H9 (cell line): ENCODE results near the gene UGT2A1. TPM values are rescaled to one million over a fixed set of nuclear protein-coding genes. Genes with fewer than 3 reads are reported as not detected.

ENCODE experiments used
- DNase-seq: peaks from one replicate; pipeline ENCODE4 v3.0.0-alpha.2; 2017
- H2AFZ ChIP-seq: one replicate; pipeline ENCODE4 v1.6.1; 2013; ENCODE audit warnings: mild to moderate bottlenecking, low read length, control low read depth, moderate library complexity
- H2AK5ac ChIP-seq: 2 replicates; pipeline ENCODE4 v1.6.1; 2013; ENCODE audit warnings: low read length, control low read depth, mixed read lengths; ENCODE audit not compliant: insufficient read length
- H2BK120ac ChIP-seq: one replicate; pipeline ENCODE4 v1.6.1; 2013; ENCODE audit warnings: low read depth, mild to moderate bottlenecking, low read length, control low read depth, inconsistent platforms; ENCODE audit not compliant: poor library complexity, severe bottlenecking
- H2BK12ac ChIP-seq: 2 replicates; pipeline ENCODE4 v1.6.1; 2013; ENCODE audit warnings: low read length, control low read depth, mixed read lengths, low read depth; ENCODE audit not compliant: insufficient read length
- H2BK15ac ChIP-seq: 2 replicates; pipeline ENCODE4 v1.6.1; 2013; ENCODE audit warnings: low read depth, low read length, control low read depth
- H2BK20ac ChIP-seq: one replicate; pipeline ENCODE4 v1.6.1; 2013; ENCODE audit warnings: low read depth, mild to moderate bottlenecking, low read length, control low read depth, inconsistent platforms; ENCODE audit not compliant: poor library complexity, severe bottlenecking
- H2BK5ac ChIP-seq: 2 replicates; pipeline ENCODE4 v1.6.1; 2013; ENCODE audit warnings: low read length, control low read depth, mixed read lengths; ENCODE audit not compliant: insufficient read length
- H3K14ac ChIP-seq: 2 replicates; pipeline ENCODE4 v1.6.1; 2013; ENCODE audit warnings: low read length, control low read depth; ENCODE audit not compliant: insufficient read depth
- H3K18ac ChIP-seq: 2 replicates; pipeline ENCODE4 v1.6.1; 2013; ENCODE audit warnings: low read depth, mild to moderate bottlenecking, mixed read lengths, low read length, control low read depth; ENCODE audit not compliant: insufficient read length
- H3K23ac ChIP-seq: 2 replicates; pipeline ENCODE4 v1.6.1; 2013; ENCODE audit warnings: low read length, control low read depth, mixed read lengths, low read depth; ENCODE audit not compliant: insufficient read length
- H3K23me2 ChIP-seq: 2 replicates; pipeline ENCODE4 v1.6.1; 2013; ENCODE audit warnings: low read depth, mild to moderate bottlenecking, mixed read lengths, low read length, control low read depth; ENCODE audit not compliant: insufficient read length, poor library complexity, severe bottlenecking
- H3K27ac ChIP-seq: 2 replicates; pipeline ENCODE4 v1.5.1; 2013; ENCODE audit warnings: low read length, control low read depth, mixed read lengths, low read depth; ENCODE audit not compliant: insufficient read length
- H3K27me3 ChIP-seq: 2 replicates; pipeline ENCODE4 v1.6.1; 2013; ENCODE audit warnings: low read length, control low read depth, inconsistent platforms; ENCODE audit not compliant: insufficient read depth
- H3K4ac ChIP-seq: 2 replicates; pipeline ENCODE4 v1.6.1; 2013; ENCODE audit warnings: low read depth, mild to moderate bottlenecking, control low read depth, inconsistent platforms, low read length, moderate library complexity
- H3K4me1 ChIP-seq: 2 replicates; pipeline ENCODE4 v1.6.1; 2013; ENCODE audit warnings: low read length, control low read depth, inconsistent platforms; ENCODE audit not compliant: insufficient read depth
- H3K4me2 ChIP-seq: 2 replicates; pipeline ENCODE4 v1.6.1; 2013; ENCODE audit warnings: low read length, control low read depth, mixed read lengths; ENCODE audit not compliant: insufficient read length, insufficient read depth
- H3K56ac ChIP-seq: 2 replicates; pipeline ENCODE4 v1.6.1; 2013; ENCODE audit warnings: low read depth, mild to moderate bottlenecking, mixed read lengths, low read length, control low read depth; ENCODE audit not compliant: insufficient read length
- H3K79me1 ChIP-seq: 2 replicates; pipeline ENCODE4 v1.6.1; 2013; ENCODE audit warnings: low read depth, mild to moderate bottlenecking, moderate library complexity, low read length, control low read depth, inconsistent platforms; ENCODE audit not compliant: insufficient read depth, poor library complexity, severe bottlenecking
- H3K79me2 ChIP-seq: 2 replicates; pipeline ENCODE4 v1.6.1; 2013; ENCODE audit warnings: low read length, control low read depth, inconsistent platforms; ENCODE audit not compliant: insufficient read depth
- H3K9ac ChIP-seq: 2 replicates; pipeline ENCODE4 v1.6.1; 2013; ENCODE audit warnings: low read length, control low read depth, mixed read lengths; ENCODE audit not compliant: insufficient read length; ENCODE audit errors: extremely low read depth
- H3K9me3 ChIP-seq: one replicate; pipeline ENCODE4 v1.6.1; 2013; ENCODE audit warnings: low read depth, low read length, inconsistent platforms; ENCODE audit not compliant: control insufficient read depth
- H3T11ph ChIP-seq: one replicate; pipeline ENCODE4 v1.6.1; 2013; ENCODE audit warnings: mild to moderate bottlenecking, low read length, control low read depth, inconsistent platforms
- H4K20me1 ChIP-seq: one replicate; pipeline ENCODE4 v1.6.1; 2013; ENCODE audit not compliant: control insufficient read depth, insufficient read length, insufficient read depth
- H4K5ac ChIP-seq: 2 replicates; pipeline ENCODE4 v1.6.1; 2013; ENCODE audit warnings: low read depth, mild to moderate bottlenecking, mixed read lengths, low read length, control low read depth; ENCODE audit not compliant: insufficient read length
- H4K8ac ChIP-seq: replicated peaks from 2 replicates; pipeline ENCODE4 v1.6.1; 2013; ENCODE audit warnings: low read length, control low read depth, mixed read lengths, low read depth; ENCODE audit not compliant: insufficient read length
- H4K91ac ChIP-seq: 2 replicates; pipeline ENCODE4 v1.6.1; 2013; ENCODE audit warnings: low read depth, mild to moderate bottlenecking, moderate library complexity, mixed read lengths, low read length, control low read depth; ENCODE audit not compliant: insufficient read length
- H3K27ac Mint-ChIP-seq, 3 experiments: 2 replicates in 2 of 3; 3 replicates in 1 of 3; pipeline ENCODE4 v1.8.0; 2020 to 2021; ENCODE audit warnings: mixed read lengths in 3 of 3, mild to moderate bottlenecking in 1 of 3, moderate library complexity in 1 of 3
- H3K27me3 Mint-ChIP-seq: 2 replicates; pipeline ENCODE4 v1.8.0; 2021; ENCODE audit warnings: low read depth, mild to moderate bottlenecking, moderate library complexity, mixed read lengths
- H3K36me3 Mint-ChIP-seq, 3 experiments: 2 replicates in 2 of 3; 3 replicates in 1 of 3; pipeline ENCODE4 v1.8.0; 2020 to 2021; ENCODE audit warnings: low read depth in 3 of 3, mixed read lengths in 3 of 3; ENCODE audit not compliant: insufficient read depth in 1 of 3
- H3K4me1 Mint-ChIP-seq, 2 experiments: 2 replicates each; pipeline ENCODE4 v1.8.0; 2020; ENCODE audit warnings: mixed read lengths in 2 of 2
- H3K4me3 Mint-ChIP-seq, 2 experiments: 2 replicates in 1 of 2; 3 replicates in 1 of 2; pipeline ENCODE4 v1.8.0; 2020 to 2021; ENCODE audit warnings: mild to moderate bottlenecking in 2 of 2, mixed read lengths in 2 of 2, moderate library complexity in 1 of 2
- H3K9me3 Mint-ChIP-seq, 2 experiments: 2 replicates in 1 of 2; 3 replicates in 1 of 2; pipeline ENCODE4 v1.8.0; 2020; ENCODE audit warnings: mild to moderate bottlenecking in 2 of 2, mixed read lengths in 2 of 2, moderate library complexity in 1 of 2
- WGBS: extraction: QIAGEN DNeasy Blood & Tissue Kit; methylation state at CpG from one replicate; pipeline ENCODE4 v1.1.7; 2013; ENCODE audit warnings: missing lambda C conversion rate, low lambda C conversion rate, mixed read lengths; ENCODE audit not compliant: insufficient read length; ENCODE audit errors: extremely low coverage; 5-methylcytosine and 5-hydroxymethylcytosine counted together
- total RNA-seq: library from RNA; stranded (reverse); gene quantifications from 2 replicates; pipeline ENCODE4 v1.2.1, GENCODE V29; 2021
- TF ChIP-seq, protein P1 (sequence below): fragments of 200-600 bp; sonication (generic); conservative IDR thresholded peaks from 3 replicates; pipeline ENCODE4 v1.8.0; 2021; ENCODE audit warnings: antibody characterized with exemption, mild to moderate bottlenecking

UGT2A1 gene
- total RNA-seq, 1 experiment from 2014 or later: not detected

DNA sequence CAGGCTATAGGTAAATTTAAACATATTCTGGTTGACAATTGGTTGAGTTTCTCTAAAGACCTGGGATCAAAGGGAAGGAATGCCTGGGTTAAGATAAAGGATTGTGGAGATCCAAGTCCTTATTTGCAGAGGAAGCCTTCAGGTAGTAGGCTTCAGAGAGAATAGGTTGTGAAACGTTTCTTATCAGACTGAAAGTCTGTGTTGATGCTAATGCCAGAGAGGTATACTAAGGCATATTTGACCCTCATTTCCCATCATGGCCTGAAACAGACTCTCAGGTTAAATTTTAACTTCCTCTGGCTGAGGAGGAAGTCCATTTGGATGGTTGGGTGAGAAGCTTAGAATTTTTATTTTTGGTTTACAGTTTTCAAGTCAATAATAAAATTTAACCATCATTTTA is 61.7 kb downstream of the UGT2A1 start:
- H4K5ac ChIP-seq: no peak overlapping the region
- H3K18ac ChIP-seq: no peak overlapping the region
- no peak overlapping the region for H3K56ac ChIP-seq
- no peaks in the 10 kb centered on the region for H3K36me3 Mint-ChIP-seq
- no CpG with 5 or more reads among the region's 1 CpG for WGBS
- no peak overlapping the region for H3K27ac ChIP-seq
- H3K27me3 ChIP-seq: no peaks in the 10 kb centered on the region
- H3K9me3 Mint-ChIP-seq: no peaks in the 10 kb centered on the region; a peak in 1 of 5 replicates
- H2BK20ac ChIP-seq: no peak overlapping the region
- H3K79me1 ChIP-seq: no peaks in the 10 kb centered on the region
- no peak overlapping the region for H2BK12ac ChIP-seq
- H3K14ac ChIP-seq: no peak overlapping the region
- no peaks in the 10 kb centered on the region for H3K79me2 ChIP-seq
- no peak overlapping the region for H2BK15ac ChIP-seq
- H3K23me2 ChIP-seq: no peaks in the 10 kb centered on the region
- no peak overlapping the region for H2AFZ ChIP-seq
- TF ChIP-seq, protein P1, sequence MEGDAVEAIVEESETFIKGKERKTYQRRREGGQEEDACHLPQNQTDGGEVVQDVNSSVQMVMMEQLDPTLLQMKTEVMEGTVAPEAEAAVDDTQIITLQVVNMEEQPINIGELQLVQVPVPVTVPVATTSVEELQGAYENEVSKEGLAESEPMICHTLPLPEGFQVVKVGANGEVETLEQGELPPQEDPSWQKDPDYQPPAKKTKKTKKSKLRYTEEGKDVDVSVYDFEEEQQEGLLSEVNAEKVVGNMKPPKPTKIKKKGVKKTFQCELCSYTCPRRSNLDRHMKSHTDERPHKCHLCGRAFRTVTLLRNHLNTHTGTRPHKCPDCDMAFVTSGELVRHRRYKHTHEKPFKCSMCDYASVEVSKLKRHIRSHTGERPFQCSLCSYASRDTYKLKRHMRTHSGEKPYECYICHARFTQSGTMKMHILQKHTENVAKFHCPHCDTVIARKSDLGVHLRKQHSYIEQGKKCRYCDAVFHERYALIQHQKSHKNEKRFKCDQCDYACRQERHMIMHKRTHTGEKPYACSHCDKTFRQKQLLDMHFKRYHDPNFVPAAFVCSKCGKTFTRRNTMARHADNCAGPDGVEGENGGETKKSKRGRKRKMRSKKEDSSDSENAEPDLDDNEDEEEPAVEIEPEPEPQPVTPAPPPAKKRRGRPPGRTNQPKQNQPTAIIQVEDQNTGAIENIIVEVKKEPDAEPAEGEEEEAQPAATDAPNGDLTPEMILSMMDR: no peak
- no peak overlapping the region for H3K4me2 ChIP-seq
- H3K9me3 ChIP-seq: no peaks in the 10 kb centered on the region
- no peaks in the 10 kb centered on the region for H4K20me1 ChIP-seq
- no peak overlapping the region for H2BK5ac ChIP-seq
- H4K8ac ChIP-seq: no peak overlapping the region
- no peak overlapping the region for H3T11ph ChIP-seq
- no peaks in the 10 kb centered on the region for H3K4me1 ChIP-seq
- H3K23ac ChIP-seq: no peak overlapping the region
- no peak overlapping the region for H3K27ac Mint-ChIP-seq
- H3K4ac ChIP-seq: no peak overlapping the region
- no peak for DNase-seq
- no peak overlapping the region for H3K9ac ChIP-seq
- H3K4me3 Mint-ChIP-seq: no peak overlapping the region
- no peak overlapping the region for H4K91ac ChIP-seq
- no peaks in the 10 kb centered on the region for H3K4me1 Mint-ChIP-seq
- no peaks in the 10 kb centered on the region for H3K27me3 Mint-ChIP-seq
- H2AK5ac ChIP-seq: no peak overlapping the region
- no peak overlapping the region for H2BK120ac ChIP-seq
